ENCODE results near the gene KCNG1.

Gene KCNG1

GRCh38 chr20:51013577-51014330 lies 9.2 kb downstream of the KCNG1 start:
- no peak for DNase-seq

DNA sequence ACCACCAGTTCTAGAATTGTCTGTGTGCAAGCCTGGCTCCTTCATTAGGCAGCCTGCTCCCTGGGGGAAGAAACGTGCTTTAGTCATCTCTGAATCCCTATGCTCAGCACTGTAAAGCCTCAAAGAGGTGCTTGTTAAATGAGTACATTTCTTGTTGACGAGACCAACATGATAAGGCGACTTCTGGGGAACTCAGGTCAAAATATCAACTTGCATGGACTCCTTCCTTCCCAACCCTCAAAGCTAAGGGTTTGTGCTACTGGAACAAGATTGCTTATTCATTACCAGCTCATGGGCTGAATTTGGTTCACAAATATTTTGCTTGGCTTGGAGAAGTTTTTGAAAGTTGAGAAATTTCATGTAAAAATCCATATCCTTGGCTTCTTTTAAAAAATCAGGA lies 10.6 kb downstream of the KCNG1 start:
- no peak for DNase-seq

- no peak for DNase-seq
Observed at GRCh38 chr20:51011479-51011878, 11.4 kb downstream of the KCNG1 start.

GRCh38 chr20:51010932-51011331 lies 12.0 kb downstream of the KCNG1 start:
- DNase-seq: no peak

- no peak for DNase-seq
Observed at GRCh38 chr20:51010043-51010365, 12.9 kb downstream of the KCNG1 start.

- DNase-seq: no peak
Observed at GRCh38 chr20:51009303-51010042, 13.4 kb downstream of the KCNG1 start.

DNA sequence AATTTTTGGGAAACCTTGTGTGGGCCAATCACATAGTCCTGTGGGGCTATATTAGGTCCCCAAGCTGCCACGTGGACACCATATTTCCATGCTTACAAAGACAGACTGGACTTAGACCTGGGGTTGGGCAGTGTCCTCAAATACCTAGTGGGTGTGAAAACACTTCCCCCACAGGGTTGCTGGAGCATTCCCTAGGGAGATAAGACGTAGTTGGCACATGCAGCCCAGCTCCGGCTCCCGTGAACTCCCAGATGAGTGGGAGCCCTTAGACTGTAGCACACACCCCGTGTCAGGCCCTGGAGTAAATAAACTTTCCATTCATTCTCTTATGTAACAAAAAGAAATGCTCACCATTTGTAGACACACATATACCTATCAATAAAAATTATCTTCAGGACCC lies 14.2 kb downstream of the KCNG1 start:
- DNase-seq: no peak

GRCh38 chr20:51005214-51005613 lies 17.7 kb downstream of the KCNG1 start:
- DNase-seq: no peak

- DNase-seq: no peak
Observed at GRCh38 chr20:51004781-51005180, 18.1 kb downstream of the KCNG1 start.

DNA sequence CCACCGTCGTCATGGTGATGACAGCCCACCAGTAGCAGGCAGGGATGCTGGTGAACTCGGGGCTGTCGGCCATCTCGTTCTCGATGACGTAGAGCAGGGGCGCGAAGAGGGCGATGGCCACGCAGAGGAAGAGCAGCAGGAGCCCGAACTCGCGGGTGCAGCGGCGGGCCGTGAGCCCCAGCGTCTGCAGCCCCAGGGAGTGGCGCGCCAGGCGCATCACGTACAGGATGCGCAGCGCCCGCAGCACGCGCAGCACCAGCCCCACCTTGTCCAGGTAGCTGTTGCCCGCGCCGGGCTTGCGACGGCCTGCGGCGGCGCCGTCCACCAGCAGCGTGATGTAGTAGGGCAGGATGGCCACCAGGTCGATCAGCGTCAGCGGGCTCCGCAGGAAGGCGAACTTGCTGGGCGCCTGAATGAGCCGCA lies 18.6 kb downstream of the KCNG1 start:
- DNase-seq: no peak

DNA sequence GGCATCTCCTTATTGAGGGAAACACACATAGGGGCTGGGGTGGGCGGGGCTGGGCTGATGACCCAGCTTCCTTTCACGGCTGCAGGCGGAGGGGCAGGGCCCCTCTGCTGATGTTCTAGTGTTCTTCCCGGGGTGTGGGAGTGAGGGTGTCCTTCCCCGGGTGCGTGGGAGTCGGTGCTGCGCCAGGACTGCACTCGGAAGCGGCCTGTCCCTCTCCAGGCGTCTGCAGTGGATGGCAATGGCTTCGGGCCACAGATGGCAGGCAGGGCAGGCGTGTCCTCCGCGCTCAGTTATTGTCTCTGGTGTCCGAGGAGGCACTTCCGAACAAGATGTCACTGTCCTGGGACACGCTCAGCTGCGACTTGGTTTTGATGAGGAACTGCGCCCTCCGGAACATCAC lies 19.2 kb downstream of the KCNG1 start:
- DNase-seq: no peak

DNA sequence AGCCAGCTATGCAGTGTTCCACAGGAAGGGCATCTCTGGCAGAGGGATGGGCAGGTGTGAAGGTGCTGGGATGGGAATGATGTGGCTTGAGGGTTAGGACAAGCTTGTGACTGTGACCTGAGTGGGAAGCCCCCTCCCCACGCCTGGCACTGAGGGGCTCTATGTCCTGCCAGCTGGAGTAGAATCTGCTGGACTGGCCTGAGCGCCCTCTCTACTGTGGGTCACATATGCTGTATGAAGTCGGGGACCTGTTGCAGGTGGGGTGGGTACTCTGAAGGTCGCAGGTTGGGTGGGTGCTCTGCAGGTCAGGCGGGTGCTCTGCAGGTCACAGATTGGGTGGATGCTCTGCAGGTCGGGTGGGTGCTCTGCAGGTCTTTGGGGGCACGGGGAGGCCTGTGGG lies 20.3 kb downstream of the KCNG1 start:
- no peak for DNase-seq

GRCh38 chr20:51001430-51002265 lies 21.3 kb downstream of the KCNG1 start:
- DNase-seq: no peak

GRCh38 chr20:50999355-50999754 lies 23.6 kb downstream of the KCNG1 start:
- no peak for DNase-seq

DNA sequence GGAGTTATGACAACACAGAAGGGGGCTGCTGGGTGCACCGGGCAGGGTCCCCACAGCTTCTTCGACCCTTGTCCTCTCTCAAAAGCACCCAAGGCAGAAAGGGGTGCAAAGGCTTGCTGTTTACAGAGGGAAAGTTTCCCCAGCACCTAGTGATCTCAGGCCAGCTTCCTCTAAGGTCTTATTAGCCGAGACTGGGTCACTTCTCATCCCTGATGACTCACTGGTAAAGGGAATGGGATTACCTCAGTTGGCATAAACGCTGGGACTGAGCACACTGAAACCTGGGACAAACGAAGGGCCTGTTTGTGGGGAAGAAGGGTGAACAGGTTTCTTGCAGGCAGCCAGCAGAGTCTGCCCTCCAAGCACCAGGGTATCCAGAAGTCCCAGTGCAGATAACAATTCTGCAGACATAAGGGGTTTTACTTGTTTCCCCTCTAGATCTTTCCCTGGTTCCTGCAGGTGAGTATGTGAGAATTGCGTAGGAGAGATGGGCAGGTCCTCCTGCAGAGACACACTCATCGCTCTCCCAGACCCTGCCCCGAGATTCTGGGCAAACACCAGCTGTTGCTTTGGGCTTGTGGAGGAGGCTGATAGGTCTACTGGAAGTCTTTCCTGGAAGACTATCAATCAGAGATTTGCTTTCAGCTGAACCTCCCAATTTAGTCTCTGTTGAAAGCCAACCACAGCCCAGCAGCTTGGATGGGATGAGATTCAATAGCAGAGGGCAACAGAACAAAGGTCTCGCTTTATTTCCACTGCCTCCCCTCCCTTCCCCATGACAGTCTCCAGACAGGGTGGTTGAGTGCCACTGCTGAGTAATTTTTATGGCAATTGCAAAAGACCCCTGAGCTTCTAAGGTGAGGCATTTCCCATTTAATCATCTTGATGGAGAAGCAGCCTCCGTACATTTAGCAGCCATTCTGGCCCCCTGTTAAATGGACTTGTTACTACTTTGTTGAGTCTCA lies 25.7 kb downstream of the KCNG1 start:
- DNase-seq: peak in 1 of 14 donors; percentile 3

DNA sequence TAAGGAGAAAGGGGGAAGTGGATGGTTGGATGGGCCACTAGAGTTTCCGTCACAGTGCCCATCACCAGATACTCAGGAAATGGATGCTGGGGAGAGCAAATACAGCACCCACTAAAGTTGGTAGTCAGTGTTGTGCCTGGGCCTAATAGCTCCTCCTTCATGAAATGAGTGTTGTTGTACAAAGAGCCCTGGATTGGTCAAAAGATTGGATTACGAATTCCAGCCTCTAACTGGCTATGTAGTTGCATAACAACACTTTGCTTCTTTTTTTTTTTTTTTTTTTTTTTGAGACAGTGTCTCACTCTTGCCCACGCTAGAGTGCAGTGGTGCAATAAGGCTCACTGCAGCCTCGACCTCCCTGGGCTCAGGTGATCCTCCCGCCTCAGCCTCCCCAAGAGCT lies 27.4 kb downstream of the KCNG1 start:
- no peak for DNase-seq

DNA sequence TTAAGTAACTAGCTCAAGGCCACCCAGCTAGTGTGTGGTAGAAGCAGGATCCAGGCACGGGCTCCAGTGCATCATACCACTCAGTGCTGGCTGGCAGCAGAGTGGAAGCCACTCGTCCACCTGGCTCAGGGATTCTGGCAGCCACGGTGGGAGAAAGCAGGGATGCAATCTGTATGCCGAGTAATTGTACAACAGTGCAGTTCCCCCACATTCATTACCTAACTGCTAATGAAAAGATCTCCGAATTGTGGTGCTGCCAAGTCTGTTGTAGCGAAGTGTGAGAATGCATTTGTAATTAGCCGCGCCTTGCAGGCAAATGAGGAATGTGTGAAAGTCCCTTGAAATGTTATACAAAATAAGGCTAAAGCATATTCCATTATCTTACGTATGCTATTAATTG lies 29.0 kb downstream of the KCNG1 start:
- no peak for DNase-seq

DNA sequence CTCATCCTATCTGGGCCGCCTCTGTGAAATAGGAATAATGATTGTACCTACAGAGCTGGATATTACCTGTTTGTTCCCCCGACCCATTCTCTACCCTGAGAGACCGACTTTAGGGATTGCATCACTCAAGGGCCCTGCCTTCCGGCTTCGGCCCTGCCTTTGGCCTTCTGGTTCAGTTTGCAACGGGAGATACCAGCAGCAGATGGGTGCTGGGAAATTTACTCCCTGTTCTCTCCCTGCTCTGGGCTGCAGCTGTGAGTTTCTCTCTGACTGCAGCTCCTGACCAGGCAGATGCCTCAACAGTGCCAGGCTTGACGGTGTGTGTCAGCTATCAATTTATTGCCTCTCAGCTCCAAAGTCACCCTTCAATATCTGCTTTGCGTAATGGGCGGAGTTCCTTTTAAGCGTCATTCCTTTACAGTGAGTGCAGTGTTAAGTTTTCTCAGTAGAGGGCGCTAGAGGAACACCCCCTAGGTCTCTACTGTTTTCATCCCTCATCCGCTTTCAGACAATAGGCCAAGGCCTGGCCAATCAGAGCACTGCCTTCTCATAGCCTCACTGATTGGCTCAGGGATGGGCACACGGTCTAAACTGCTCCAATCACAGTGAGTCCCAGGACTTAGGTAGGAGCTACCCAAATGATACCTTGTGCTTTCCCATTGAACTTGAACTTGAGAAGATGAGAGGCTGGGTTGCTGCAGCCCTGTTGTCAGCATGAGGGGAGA lies 30.0 kb downstream of the KCNG1 start:
- DNase-seq: peak in 1 of 14 donors; percentile 15

DNA sequence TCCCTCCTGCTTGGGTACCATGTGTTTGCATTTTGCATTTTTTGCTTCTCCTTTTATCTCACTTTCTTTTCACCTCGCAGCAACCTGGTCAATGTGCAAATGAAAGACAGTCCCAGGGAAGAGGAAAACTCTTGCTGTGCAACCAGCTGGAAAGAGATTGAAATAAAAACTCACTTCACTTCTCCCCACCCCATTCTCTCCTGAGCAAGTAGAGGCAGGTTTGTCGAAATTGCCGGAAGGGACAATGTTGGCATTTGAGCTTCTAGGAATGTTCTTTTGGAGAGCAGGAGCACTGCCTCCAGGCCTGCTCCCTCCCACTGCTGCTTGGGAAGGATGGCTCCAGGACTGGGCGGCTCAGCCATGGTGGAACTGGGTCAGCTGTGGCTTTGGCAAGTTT lies 30.6 kb downstream of the KCNG1 start:
- peak in 1 of 14 donors; percentile 41 for DNase-seq

GRCh38 chr20:50991076-50991475 lies 31.8 kb downstream of the KCNG1 start:
- no peak for DNase-seq

- DNase-seq: peak in 12 of 14 donors; percentile 6 to 76 (median 36)
Observed at GRCh38 chr20:50987493-50988210, 35.3 kb downstream of the KCNG1 start.

All from C1 segment of cervical spinal cord (tissue), 14 donors.